Rectal smooth muscle tissue (tissue), 1 donor: Measurements from ENCODE around the gene RRBP1.

Experiments
- H3K27ac ChIP-seq: one replicate; pipeline ENCODE4 v1.7.0; 2013; ENCODE audit warnings: low read depth, low read length, inconsistent platforms
- H3K27me3 ChIP-seq: one replicate; pipeline ENCODE4 v1.7.0; 2013; ENCODE audit warnings: low read length; ENCODE audit not compliant: control insufficient read depth, insufficient read depth
- H3K36me3 ChIP-seq: one replicate; pipeline ENCODE4 v1.7.0; 2013; ENCODE audit warnings: low read length; ENCODE audit not compliant: control insufficient read depth, insufficient read depth
- H3K4me1 ChIP-seq: one replicate; pipeline ENCODE4 v1.7.0; 2013; ENCODE audit warnings: low read length; ENCODE audit not compliant: control insufficient read depth, insufficient read depth
- H3K4me3 ChIP-seq: one replicate; pipeline ENCODE4 v1.7.0; 2013; ENCODE audit warnings: low read length
- H3K9ac ChIP-seq: one replicate; pipeline ENCODE4 v1.7.0; 2013; ENCODE audit warnings: low read length

Gene RRBP1

DNA sequence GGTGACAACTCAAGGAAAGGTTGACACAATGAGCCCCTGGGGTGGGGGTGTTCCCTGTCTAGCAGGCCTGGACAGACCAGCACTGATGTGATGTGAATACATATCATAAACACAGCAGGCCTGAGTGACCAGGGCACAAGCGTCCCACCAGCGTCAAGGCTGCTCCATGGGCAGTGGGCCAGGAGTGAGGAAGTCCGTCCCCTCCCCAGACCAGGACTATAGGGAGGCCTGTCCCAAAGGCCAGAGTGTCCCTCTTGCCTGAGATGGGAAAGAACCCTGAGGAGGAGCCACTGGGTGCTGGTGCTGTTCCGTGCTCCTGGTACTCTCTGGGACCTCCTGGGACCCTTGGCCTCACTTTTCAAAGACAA is 44.6 kb downstream of the RRBP1 start:
- Histone ChIP-seq H3K36me3 (peaks cover 63% of the 10 kb centered on the region), H3K9ac (no peak overlapping the region), H3K27me3 (no peaks in the 10 kb centered on the region), H3K27ac (no peak overlapping the region), H3K4me3 (no peak overlapping the region), H3K4me1 (peaks cover 17% of the 10 kb centered on the region)

DNA sequence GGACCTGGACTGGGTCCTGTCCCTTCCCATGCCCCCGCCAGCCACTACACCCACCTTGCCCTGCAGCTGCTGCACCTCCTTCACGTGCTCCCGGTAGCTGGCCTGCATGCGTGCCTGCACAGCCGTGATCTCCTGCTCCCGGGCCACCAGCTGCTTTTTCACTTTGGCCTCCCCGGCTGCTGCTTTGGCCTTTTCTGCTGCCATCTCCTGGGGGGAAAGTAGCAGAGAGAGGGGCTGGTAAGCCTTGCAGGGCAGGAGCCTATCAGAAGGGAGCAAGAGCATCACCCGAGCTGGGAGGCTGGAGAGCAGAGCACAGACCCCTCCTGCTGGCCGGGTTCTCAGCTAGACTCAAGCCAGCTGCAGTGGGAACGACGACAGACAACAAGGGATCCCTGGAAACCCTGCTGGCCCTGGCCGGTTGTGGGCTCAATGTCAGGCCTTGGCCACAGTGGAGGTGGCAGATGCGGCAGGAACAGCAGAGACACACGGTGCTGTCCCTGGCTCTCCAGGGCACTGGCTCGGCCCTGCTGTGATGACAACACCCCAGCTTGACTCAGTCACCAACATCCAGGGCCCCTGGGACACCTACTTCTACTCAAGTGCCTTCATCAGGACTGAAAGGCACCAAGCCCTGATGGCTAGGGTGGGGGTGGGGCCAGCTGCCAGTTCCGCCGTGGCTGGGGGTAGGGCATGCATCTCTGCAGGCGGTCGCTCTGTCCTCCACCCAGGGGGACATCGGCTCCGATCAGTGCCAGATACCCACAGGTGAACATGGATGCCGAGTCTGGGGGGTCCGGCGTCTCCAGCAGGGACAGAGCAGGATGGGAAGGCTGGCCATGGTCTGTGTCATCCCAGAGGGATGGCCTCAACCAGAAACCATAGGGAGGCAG is 45.3 kb downstream of the RRBP1 start:
- Histone ChIP-seq H3K36me3 (peaks cover 63% of the 10 kb centered on the region), H3K4me1 (peaks cover 17% of the 10 kb centered on the region)

DNA sequence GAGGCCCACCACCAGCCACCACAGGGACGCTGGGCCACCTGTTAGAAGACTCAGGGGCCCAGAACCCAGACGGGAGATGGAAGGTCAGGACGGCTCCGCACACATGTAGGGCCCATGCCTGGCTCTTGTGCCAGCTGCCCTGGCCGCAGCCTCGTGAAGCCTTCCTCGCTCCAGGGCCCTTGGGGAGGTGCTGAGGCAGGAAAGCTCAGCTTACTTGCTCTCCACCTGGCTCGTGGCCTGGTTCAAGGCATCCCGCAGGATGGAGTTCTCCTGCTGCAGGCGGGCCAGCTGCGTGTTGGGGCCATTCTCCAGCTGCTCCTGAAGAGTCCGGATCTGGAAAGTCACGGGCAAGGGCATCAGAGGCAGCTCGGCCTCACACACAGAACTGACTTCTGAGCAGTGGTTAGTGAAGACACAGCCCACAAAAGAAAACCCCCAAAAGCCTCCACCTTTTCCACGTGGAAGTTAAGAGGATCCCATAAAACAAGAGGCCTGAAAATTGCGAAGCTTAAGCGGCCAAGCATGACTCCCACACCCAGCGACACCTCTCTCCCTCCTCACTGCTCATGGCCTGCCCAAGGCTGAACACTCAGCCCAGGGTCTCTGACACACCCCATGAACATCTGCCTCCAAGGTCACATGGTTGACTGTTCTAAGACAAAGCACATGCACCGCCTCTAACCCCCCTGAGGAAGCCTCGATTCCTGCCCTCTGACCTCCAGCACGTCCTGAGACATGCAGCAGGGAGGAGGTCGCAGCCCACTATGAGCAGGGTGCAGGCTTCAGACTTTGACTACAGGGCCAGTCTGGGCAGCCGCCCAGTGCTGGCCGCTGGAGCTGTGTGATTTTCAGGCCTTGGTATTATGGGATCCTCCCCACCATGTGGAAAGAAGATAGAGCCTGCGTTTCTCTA is 46.5 kb downstream of the RRBP1 start:
- peaks cover 17% of the 10 kb centered on the region for H3K4me1 ChIP-seq
- H3K27ac ChIP-seq, result no peak overlapping the region
- no peak overlapping the region for H3K4me3 ChIP-seq
- no peaks in the 10 kb centered on the region for H3K27me3 ChIP-seq
- H3K9ac ChIP-seq, result no peak overlapping the region
- peaks cover 57% of the 10 kb centered on the region for H3K36me3 ChIP-seq

More for the DNA sequence above, 45.3 kb downstream of the RRBP1 start:
- Histone ChIP-seq H3K27ac (no peak overlapping the region), H3K27me3 (no peaks in the 10 kb centered on the region), H3K9ac (no peak overlapping the region), H3K4me3 (no peak overlapping the region)

DNA sequence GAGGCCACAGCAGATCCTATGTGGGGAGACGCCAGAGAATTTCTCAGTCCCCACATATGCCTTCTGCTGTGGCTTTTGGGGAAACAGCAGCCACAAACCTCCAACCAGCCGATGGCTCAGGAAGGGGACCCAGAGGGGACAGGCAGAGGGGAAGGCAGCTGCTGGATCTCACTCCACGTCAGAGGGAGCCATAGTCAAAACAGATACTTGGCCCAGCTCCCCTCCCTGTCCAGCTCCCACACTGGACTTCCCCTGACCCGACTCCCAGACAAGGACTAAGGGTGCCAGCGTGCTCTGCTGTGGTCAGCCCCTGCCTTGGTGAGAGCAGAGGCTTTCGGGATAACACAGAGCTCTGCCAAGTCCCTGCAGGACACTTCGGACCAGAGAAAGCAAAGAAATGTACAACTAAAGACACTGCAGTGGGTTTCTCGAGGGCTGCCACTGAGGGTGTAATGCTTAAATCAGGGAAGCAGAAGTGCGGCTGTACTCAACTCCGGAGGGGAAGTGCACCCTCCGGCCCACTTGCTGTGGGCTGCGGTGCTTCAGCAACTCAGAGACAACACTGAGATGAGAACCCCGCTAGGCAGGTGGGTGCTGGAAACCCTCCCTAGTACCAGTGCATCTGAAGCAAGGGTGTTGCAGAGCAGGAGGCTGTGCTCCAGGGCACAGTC is 47.2 kb downstream of the RRBP1 start:
- Histone ChIP-seq H3K4me1 (peaks cover 17% of the 10 kb centered on the region), H3K9ac (no peak overlapping the region), H3K36me3 (peaks cover 50% of the 10 kb centered on the region)

DNA sequence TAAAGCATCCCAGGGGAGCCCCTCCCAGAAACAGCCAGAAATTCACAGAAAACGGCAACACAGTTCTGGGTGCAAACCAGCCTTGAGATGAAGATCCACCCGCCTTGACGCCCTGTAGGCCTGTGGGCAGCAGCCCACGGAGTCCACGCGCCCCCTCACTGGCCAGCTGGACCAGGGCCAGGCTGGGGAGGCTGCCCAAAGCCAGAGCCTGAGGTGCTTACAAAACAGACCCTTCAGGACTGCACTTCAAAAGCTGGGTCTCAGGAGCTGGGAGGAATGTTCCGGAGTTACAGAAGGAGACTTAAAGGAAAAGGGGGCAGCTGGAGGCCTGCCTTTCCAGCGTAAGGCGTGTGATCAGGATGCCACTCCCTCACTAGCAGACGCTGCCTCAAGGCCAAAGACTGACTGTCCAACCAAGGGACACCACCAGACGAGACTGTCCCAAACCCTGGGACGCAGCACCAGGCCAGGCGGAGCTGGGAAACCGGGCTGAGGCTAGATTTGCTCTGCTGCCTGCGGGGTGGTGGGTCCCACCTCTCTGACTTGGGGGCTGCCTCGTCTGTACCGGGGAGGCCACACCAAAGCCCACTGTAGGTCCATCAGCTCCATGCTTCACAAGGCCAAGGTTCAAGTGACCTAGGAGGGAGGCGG is 48.1 kb downstream of the RRBP1 start:
- Histone ChIP-seq H3K9ac (no peak overlapping the region), H3K27me3 (no peaks in the 10 kb centered on the region), H3K4me1 (peaks cover 17% of the 10 kb centered on the region), H3K36me3 (peaks cover 56% of the 10 kb centered on the region), H3K27ac (peak overlapping the region; percentile 60), H3K4me3 (no peak overlapping the region)

More for the DNA sequence above, 47.2 kb downstream of the RRBP1 start:
- H3K4me3 ChIP-seq, result no peak overlapping the region
- no peaks in the 10 kb centered on the region for H3K27me3 ChIP-seq
- peak overlapping the region; percentile 60 for H3K27ac ChIP-seq

DNA sequence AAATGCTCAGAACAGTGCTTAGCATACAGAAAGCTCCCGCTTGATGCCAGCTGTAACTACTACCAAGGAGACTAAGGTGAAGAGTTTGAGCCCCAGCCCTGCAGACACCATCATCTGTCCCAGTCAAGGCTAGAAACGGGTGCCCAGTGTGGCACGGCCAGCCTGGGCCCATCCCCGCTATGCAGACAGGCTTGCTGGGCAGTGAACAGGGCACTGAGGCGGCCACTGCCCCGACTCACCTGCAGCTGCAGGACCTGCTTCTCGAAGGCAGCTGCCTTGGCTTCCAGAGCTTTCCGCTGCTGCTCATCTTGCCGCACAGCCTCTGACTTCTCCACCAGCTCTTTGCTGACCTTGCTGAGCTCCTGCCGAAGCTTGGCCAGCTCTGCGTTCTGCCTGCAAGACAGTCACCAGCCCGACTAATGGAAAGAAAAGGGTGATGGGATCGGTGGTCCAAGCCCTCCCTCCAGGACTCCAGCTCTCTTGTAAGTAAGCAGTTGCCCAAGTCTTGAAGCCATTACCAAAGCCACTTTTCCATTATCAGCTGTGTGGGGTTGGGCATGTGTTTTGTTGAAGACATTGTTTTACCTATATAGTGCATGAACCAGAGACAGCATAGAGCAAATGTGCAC is 48.7 kb downstream of the RRBP1 start:
- Histone ChIP-seq H3K27ac (no peak overlapping the region), H3K4me1 (peaks cover 17% of the 10 kb centered on the region), H3K27me3 (no peaks in the 10 kb centered on the region), H3K9ac (no peak overlapping the region), H3K4me3 (no peak overlapping the region), H3K36me3 (peaks cover 53% of the 10 kb centered on the region)

DNA sequence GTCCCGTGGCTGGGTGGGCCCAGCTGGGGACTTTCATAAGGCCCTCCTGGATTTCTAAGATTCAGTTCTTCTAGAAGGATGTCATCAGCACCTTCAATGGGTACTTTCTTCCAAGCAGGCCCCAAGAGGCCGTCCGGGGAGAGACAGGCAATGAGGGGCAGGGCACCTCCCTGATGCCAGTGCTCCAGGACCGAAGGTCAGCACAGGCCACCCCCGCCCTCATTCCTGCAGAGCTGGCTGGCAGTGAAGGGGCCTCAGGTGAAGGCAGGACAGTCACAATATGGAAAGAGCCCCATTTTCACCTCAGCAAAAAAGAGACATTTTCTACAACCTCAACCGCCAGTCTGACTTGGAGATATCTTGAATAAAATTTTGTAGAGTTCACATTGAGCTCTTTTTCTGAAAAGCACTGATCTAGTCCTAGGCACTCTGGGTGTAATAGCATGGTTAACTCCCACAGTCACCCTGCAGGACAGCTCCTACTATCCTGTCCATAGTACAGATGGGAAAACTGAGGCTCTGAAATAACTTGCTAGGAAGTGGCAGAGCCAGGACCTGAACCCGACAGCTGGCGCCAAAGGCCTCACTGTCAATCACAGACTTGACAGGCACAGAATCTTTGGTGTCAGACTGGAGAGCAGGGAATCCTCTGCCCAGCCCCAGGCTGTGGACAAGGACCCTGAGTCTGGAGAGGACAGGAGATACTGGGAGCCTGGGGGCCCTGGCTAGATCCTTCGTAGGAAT is 50.3 kb downstream of the RRBP1 start:
- peaks cover 52% of the 10 kb centered on the region for H3K36me3 ChIP-seq
- H3K27me3 ChIP-seq, result no peaks in the 10 kb centered on the region
- H3K27ac ChIP-seq, result no peak overlapping the region
- H3K4me3 ChIP-seq, result no peak overlapping the region
- peaks cover 17% of the 10 kb centered on the region for H3K4me1 ChIP-seq
- no peak overlapping the region for H3K9ac ChIP-seq

DNA sequence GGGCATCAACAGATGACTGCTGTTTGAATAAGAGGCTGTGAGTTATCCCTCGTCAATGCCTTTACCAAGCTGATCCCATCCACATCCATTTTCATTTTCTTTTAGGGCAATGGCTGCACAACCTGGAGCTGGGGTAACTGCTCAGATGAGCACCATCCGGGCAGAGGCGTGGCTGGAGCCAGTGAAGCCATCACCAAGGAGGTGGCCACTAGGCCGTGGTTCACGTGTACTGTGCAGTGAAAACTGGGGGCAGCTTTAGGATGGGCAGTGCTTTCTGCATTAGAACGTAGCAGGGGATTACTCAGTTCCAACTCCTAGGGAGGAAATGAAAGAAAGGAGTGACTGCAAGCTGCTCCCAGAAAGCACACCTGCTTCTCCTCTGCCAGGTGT is 51.2 kb downstream of the RRBP1 start:
- Histone ChIP-seq H3K9ac (no peak overlapping the region), H3K4me1 (peaks cover 13% of the 10 kb centered on the region), H3K36me3 (peaks cover 49% of the 10 kb centered on the region), H3K27ac (no peak overlapping the region), H3K4me3 (no peak overlapping the region), H3K27me3 (no peaks in the 10 kb centered on the region)

DNA sequence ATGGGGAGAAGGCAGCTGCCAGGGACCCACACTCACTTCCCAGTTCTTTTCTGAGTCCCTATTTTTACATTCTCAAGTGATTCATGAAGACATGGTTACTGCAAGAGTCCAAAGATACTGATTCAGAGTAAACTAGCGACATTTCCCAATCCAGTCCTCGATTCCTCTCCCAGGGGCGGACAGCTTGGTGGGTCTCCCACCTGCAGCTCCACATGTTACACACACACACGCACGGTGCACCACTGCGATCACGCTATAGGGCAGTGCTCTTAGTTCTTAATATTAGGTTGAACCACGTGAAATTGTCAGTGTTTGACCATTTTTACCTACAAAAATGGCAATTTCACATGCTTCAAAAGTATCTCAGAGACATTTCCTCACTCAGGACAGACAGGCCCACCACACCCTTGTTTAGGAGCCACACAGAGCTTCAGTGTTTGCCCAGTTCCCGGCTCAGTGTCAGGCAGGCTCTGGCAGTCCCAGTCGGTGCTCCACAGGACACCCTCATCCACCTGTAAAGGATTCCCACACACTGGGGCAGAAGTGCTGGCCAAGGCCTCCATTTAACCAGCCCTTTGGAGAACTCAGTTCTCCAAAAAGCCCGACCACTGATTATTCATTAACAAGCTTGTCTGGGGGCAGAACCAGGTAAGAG is 51.8 kb downstream of the RRBP1 start:
- Histone ChIP-seq H3K4me3 (no peak overlapping the region), H3K4me1 (peaks cover 11% of the 10 kb centered on the region), H3K36me3 (peaks cover 45% of the 10 kb centered on the region), H3K27ac (no peak overlapping the region), H3K27me3 (no peaks in the 10 kb centered on the region), H3K9ac (no peak overlapping the region)

DNA sequence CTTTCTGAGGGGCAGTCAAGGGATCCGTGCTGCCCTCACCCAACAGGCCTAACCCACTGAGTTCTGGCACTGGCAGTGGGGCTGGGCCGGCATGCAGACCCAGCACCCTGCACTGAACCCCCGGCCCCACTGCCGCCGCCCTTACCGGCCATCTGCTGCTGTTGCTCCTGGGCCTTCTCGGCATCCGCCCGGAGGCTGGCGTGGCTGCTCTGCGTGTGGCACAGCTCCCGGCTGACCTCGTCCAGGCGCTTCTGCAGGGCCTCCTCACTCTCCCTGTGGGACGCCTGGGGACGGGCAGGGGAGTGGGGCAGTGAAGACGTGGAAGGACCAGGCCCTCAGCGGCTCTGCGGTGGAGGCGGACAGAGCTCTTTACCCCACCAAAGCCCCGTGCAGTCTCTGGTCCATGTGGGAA is 52.4 kb downstream of the RRBP1 start:
- no peaks in the 10 kb centered on the region for H3K27me3 ChIP-seq
- no peak overlapping the region for H3K27ac ChIP-seq
- no peak overlapping the region for H3K4me3 ChIP-seq
- H3K9ac ChIP-seq, result no peak overlapping the region
- H3K36me3 ChIP-seq, result peaks cover 47% of the 10 kb centered on the region
- H3K4me1 ChIP-seq, result peaks cover 7% of the 10 kb centered on the region

DNA sequence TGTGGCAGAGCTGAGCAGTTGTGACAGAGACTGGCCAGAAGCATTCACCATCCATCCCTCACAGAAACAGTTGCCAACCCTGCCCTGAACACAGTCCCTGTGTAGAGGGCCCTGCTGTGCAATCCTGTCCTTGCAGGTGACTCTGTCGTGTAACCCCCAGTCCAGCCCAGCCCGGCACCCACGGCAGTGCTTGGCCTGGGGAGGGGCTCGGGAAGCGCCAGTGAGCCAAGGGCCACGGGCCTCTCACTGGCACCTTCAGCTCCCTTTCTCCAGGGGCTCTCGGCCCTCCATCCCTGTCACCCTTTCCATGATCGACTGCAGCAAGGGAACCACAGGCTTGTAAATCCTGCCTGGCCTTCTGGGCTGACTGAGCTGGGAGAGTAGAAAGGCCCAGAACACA is 53.0 kb downstream of the RRBP1 start:
- Histone ChIP-seq H3K36me3 (peaks cover 49% of the 10 kb centered on the region), H3K27ac (no peak overlapping the region), H3K4me1 (peaks cover under 1% of the 10 kb centered on the region), H3K27me3 (no peaks in the 10 kb centered on the region), H3K4me3 (no peak overlapping the region), H3K9ac (no peak overlapping the region)
